ENCODE measurements around the gene BCL7A. TPM values are rescaled to one million over a fixed set of nuclear protein-coding genes. Genes with fewer than 3 reads are reported as not detected.

BCL7A gene
- total and polyA plus RNA-seq, 2 of the 8 experiments (the other 6 are each of a cell fraction or from before 2014, with no cell fraction given) = 11.9 to 12.7 TPM

DNA sequence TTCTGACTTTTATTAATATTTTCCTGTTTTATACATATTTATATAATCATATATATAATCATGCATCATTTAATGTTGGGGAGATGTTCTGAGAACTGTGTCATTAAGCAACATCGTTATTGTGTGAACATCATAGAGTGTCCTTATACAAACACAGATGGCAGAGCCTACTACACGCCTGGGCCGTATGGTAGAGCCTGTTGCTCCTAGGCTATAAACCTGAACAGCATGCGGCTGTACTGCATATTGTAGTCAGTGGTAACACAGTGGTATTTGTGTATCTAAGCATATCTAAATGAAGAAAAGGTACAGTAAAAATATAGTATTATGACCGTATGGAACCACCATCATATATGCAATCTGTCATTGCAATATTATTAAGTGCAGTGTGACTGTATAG lies 44.7 kb upstream of the BCL7A start:
- WGBS, 2 experiments (ENCODE audit: extremely low coverage in 1 of 2, insufficient coverage in 1 of 2, insufficient read length in 1 of 2, insufficient replicate concordance in 2 of 2, low coverage in 1 of 2, low lambda C conversion rate in 2 of 2, missing lambda C conversion rate in 1 of 2) = 87% methylated on average over 5 of the region's 5 CpGs; no CpG with 5 or more reads in 1 of the 2 experiments
- Histone ChIP-seq H2AK5ac (ENCODE audit: low read depth, low read length) (no peak overlapping the region), H3K14ac (ENCODE audit: insufficient read length) (no peak overlapping the region), H3K79me2 (ENCODE audit: control insufficient read depth in 1 of 2, insufficient read depth in 2 of 2, low read length in 2 of 2) (no peaks in the 10 kb centered on the region), H3K4me2 (ENCODE audit: insufficient read depth in 1 of 2, low read depth in 2 of 2, low read length in 2 of 2) (no peak overlapping the region), H2BK5ac (ENCODE audit: low read depth, low read length) (no peak overlapping the region), H3K27me3 (replicated peaks in 1 of 4; ENCODE audit: control insufficient read depth in 3 of 4, extremely low read depth in 1 of 4, insufficient read depth in 3 of 4, low read length in 3 of 4) (no peaks in the 10 kb centered on the region), H2BK20ac (ENCODE audit: low read length) (no peak overlapping the region), H3K23me2 (ENCODE audit: low read depth, low read length) (no peaks in the 10 kb centered on the region), H3K4me1 (replicated peaks in 1 of 4; ENCODE audit: control insufficient read depth in 3 of 4, insufficient read depth in 4 of 4, low read length in 3 of 4) (no peaks in the 10 kb centered on the region; a peak in 1 of 7 replicates), H3K18ac (ENCODE audit: extremely low read depth, low read length) (no peak overlapping the region), H4K5ac (ENCODE audit: insufficient read length, low read depth, low read length) (no peak overlapping the region), H2BK15ac (ENCODE audit: low read length) (no peak overlapping the region), H2BK12ac (ENCODE audit: low read depth, low read length) (no peak overlapping the region), H3K56ac (replicated peaks; ENCODE audit: insufficient read length, low read depth, low read length) (no peak overlapping the region), H3K27ac (ENCODE audit: low read depth, low read length) (no peak overlapping the region), H4K20me1 (replicated peaks in 1 of 2; ENCODE audit: control insufficient read depth in 1 of 2, insufficient read depth in 2 of 2, low read length in 2 of 2) (no peaks in the 10 kb centered on the region), H3K9me3 (ENCODE audit: insufficient read depth in 2 of 2, low read depth in 1 of 2, low read length in 1 of 2) (peaks cover 5% of the 10 kb centered on the region in 2 experiments; a peak in 2 of 4 replicates), H3K23ac (ENCODE audit: insufficient read length) (no peak overlapping the region), H3K79me1 (ENCODE audit: low read depth, low read length) (no peaks in the 10 kb centered on the region), H3K4ac (replicated peaks; ENCODE audit: insufficient read length, low read depth, low read length) (no peak overlapping the region), H4K91ac (replicated peaks; ENCODE audit: insufficient read length, low read length) (no peak overlapping the region), H4K8ac (ENCODE audit: extremely low read depth, insufficient read depth, low read length) (no peak overlapping the region), H3K9ac (replicated peaks in 1 of 4; ENCODE audit: extremely low read depth in 1 of 4, low read depth in 3 of 4, low read length in 3 of 4) (no peak overlapping the region; a peak in 1 of 7 replicates), H3K36me3 (ENCODE audit: control insufficient read depth in 2 of 4, insufficient read depth in 4 of 4, low read length in 3 of 4) (no peaks in the 10 kb centered on the region), H3K4me3 (ENCODE audit: extremely low read depth in 1 of 4, insufficient read depth in 2 of 4, low read depth in 3 of 4, low read length in 4 of 4) (no peak overlapping the region), H2AFZ (ENCODE audit: low read length) (no peak overlapping the region), H2BK120ac (replicated peaks; ENCODE audit: low read depth, low read length) (no peak overlapping the region)
- FAIRE-seq (no peak), DNase-seq (ENCODE audit: low read depth in 1 of 2, low spot score in 2 of 2) (no peak)
- ChIA-PET POLR2A (ENCODE audit: partially characterized antibody) (no interaction called here), CTCF (ENCODE audit: partially characterized antibody) (interaction anchor here (1.2 kb wide), 1 partner anchor 22 kb away, joined by 3 read pairs; no protein-coding TSS in a partner anchor)
- TF ChIP-seq CTBP2 (IDR thresholded peaks at IDR 0.05; ENCODE audit: borderline replicate concordance, insufficient read depth, insufficient read length, low read length) = no peak
- no peak for TF ChIP-seq ASH2L (IDR thresholded peaks at IDR 0.05; ENCODE audit: low read length)
- no peak for TF ChIP-seq YY1 (IDR thresholded peaks at IDR 0.05; ENCODE audit: low read depth, low read length)
- TF ChIP-seq ZNF274 (IDR thresholded peaks at IDR 0.05; ENCODE audit: borderline replicate concordance, extremely low read depth, low read length) = no peak
- no peak for TF ChIP-seq KDM1A (IDR thresholded peaks at IDR 0.05; ENCODE audit: borderline replicate concordance, low read length)
- TF ChIP-seq EZH2 (IDR thresholded peaks at IDR 0.05; ENCODE audit: low read depth, low read length, severe bottlenecking) = no peak
- no peak for TF ChIP-seq SP2 (IDR thresholded peaks at IDR 0.05; ENCODE audit: low read length)
- TF ChIP-seq POLR2AphosphoS5 (IDR thresholded peaks at IDR 0.05; ENCODE audit: low read depth, low read length) = no peak
- TF ChIP-seq SRF (IDR thresholded peaks at IDR 0.05; ENCODE audit: low read depth, low read length) = no peak
- TF ChIP-seq, protein P1, sequence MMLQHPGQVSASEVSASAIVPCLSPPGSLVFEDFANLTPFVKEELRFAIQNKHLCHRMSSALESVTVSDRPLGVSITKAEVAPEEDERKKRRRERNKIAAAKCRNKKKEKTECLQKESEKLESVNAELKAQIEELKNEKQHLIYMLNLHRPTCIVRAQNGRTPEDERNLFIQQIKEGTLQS (IDR thresholded peaks at IDR 0.05; ENCODE audit: insufficient read depth, low read depth, low read length) = no peak
- no peak for TF ChIP-seq GABPA (IDR thresholded peaks at IDR 0.05; ENCODE audit: borderline replicate concordance, insufficient read depth, low read length)
- no peak for TF ChIP-seq TEAD4 (IDR thresholded peaks at IDR 0.05; ENCODE audit: low read depth, low read length)
- no peak for TF ChIP-seq TCF12 (IDR thresholded peaks at IDR 0.05; ENCODE audit: low read depth, low read length)
- TF ChIP-seq BRCA1 (IDR thresholded peaks at IDR 0.05; ENCODE audit: low read depth, low read length) = no peak
- no peak for TF ChIP-seq CBX5 (IDR thresholded peaks at IDR 0.05; ENCODE audit: low read depth, low read length)
